Ishikawa (cell line): ENCODE results near the gene MADCAM1.
A peak's percentile ranks its signal among the peaks of the same experiment; 100 is the strongest.

Experiments used
- CEBPB ChIP-seq: IDR thresholded peaks from 2 replicates; pipeline ENCODE4 v1.6.1; 2012
- CREB1 ChIP-seq: IDR thresholded peaks from 2 replicates; pipeline ENCODE4 v1.6.1; 2012; ENCODE audit warnings: low read depth
- EGR1 ChIP-seq: IDR thresholded peaks from 2 replicates; pipeline ENCODE4 v1.6.1; 2012
- EP300 ChIP-seq: IDR thresholded peaks from 2 replicates; pipeline ENCODE4 v1.6.1; 2012; ENCODE audit warnings: borderline replicate concordance
- FOXM1 ChIP-seq: IDR thresholded peaks from 2 replicates; pipeline ENCODE4 v1.6.1; 2012; ENCODE audit warnings: low read depth, borderline replicate concordance
- MAX ChIP-seq: IDR thresholded peaks from 2 replicates; pipeline ENCODE4 v1.6.1; 2012
- NFIC ChIP-seq: IDR thresholded peaks from 2 replicates; pipeline ENCODE4 v1.6.1; 2012
- RAD21 ChIP-seq: IDR thresholded peaks from 2 replicates; pipeline ENCODE4 v1.6.1; 2012; ENCODE audit warnings: low read depth
- TAF1 ChIP-seq: IDR thresholded peaks from 2 replicates; pipeline ENCODE4 v1.6.1; 2012; ENCODE audit warnings: low read depth, mild to moderate bottlenecking
- TCF12 ChIP-seq: IDR thresholded peaks from 2 replicates; pipeline ENCODE4 v1.6.1; 2012; ENCODE audit warnings: low read depth
- TEAD4 ChIP-seq: IDR thresholded peaks from 2 replicates; pipeline ENCODE4 v1.6.1; 2012
- YY1 ChIP-seq: IDR thresholded peaks from 2 replicates; pipeline ENCODE4 v1.6.1; 2012; ENCODE audit warnings: low read depth
- ZBTB7A ChIP-seq: IDR thresholded peaks from 2 replicates; pipeline ENCODE4 v1.6.1; 2012; ENCODE audit warnings: low read depth
- TF ChIP-seq, protein P1 (sequence below): IDR thresholded peaks from 2 replicates; pipeline ENCODE4 v1.6.1; 2012
- TF ChIP-seq, protein P2 (sequence below): IDR thresholded peaks from 2 replicates; pipeline ENCODE4 v1.6.1; 2012; ENCODE audit warnings: low read depth, mild to moderate bottlenecking

The MADCAM1 gene

GRCh38 chr19:535017-535835 lies 38.9 kb downstream of the MADCAM1 start:
- no peak for TF ChIP-seq TEAD4
- TF ChIP-seq TCF12: 0 out of 2 replicates have a peak, but pooled peaks have one; percentile 30
- TF ChIP-seq, protein P1, sequence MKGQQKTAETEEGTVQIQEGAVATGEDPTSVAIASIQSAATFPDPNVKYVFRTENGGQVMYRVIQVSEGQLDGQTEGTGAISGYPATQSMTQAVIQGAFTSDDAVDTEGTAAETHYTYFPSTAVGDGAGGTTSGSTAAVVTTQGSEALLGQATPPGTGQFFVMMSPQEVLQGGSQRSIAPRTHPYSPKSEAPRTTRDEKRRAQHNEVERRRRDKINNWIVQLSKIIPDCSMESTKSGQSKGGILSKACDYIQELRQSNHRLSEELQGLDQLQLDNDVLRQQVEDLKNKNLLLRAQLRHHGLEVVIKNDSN: 0 out of 2 replicates have a peak, but pooled peaks have one; percentile 30
- TF ChIP-seq EGR1: no peak
- TF ChIP-seq FOXM1: no peak
- peak; percentile 66 for TF ChIP-seq MAX
- TF ChIP-seq TAF1: no peak
- TF ChIP-seq NFIC: peak; percentile 39

- TF ChIP-seq EP300: no peak
- TF ChIP-seq TCF12: no peak
- no peak for TF ChIP-seq EGR1
- TF ChIP-seq ZBTB7A: no peak
- TF ChIP-seq RAD21: no peak
- TF ChIP-seq CEBPB: no peak
- TF ChIP-seq MAX: no peak
- TF ChIP-seq YY1: no peak
- TF ChIP-seq TEAD4: no peak
- TF ChIP-seq CREB1: no peak
- no peak for TF ChIP-seq FOXM1
- no peak for TF ChIP-seq TAF1
- TF ChIP-seq, protein P2, sequence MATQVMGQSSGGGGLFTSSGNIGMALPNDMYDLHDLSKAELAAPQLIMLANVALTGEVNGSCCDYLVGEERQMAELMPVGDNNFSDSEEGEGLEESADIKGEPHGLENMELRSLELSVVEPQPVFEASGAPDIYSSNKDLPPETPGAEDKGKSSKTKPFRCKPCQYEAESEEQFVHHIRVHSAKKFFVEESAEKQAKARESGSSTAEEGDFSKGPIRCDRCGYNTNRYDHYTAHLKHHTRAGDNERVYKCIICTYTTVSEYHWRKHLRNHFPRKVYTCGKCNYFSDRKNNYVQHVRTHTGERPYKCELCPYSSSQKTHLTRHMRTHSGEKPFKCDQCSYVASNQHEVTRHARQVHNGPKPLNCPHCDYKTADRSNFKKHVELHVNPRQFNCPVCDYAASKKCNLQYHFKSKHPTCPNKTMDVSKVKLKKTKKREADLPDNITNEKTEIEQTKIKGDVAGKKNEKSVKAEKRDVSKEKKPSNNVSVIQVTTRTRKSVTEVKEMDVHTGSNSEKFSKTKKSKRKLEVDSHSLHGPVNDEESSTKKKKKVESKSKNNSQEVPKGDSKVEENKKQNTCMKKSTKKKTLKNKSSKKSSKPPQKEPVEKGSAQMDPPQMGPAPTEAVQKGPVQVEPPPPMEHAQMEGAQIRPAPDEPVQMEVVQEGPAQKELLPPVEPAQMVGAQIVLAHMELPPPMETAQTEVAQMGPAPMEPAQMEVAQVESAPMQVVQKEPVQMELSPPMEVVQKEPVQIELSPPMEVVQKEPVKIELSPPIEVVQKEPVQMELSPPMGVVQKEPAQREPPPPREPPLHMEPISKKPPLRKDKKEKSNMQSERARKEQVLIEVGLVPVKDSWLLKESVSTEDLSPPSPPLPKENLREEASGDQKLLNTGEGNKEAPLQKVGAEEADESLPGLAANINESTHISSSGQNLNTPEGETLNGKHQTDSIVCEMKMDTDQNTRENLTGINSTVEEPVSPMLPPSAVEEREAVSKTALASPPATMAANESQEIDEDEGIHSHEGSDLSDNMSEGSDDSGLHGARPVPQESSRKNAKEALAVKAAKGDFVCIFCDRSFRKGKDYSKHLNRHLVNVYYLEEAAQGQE: no peak
- TF ChIP-seq, protein P1: no peak
- TF ChIP-seq NFIC: no peak
These were observed 40.0 kb downstream of the MADCAM1 start for GRCh38 chr19:536031-536880.

DNA sequence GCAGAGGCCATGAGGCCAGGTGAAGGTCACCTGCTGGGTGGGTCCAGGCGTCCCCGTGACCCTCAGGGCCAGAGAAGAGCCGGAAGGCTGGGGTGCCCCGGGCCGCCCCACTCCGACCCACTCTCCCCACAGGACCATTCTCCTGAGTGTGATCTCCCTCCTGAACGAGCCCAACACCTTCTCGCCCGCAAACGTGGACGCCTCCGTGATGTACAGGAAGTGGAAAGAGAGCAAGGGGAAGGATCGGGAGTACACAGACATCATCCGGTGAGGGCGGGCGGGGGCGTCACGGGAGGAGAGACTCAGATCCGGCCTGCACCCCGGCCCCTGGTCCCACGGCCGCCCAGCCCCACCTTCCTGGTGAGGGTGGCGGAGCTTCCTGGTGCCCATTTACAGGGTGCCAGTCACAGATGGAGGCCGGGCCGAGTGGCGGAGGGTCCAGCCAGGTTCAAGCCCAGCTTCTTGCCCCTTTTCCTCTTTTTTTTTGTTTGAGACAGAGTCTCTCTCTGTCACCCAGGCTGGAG lies 40.7 kb downstream of the MADCAM1 start:
- TF ChIP-seq EGR1 (no peak), MAX (no peak), NFIC (no peak), YY1 (no peak), TCF12 (no peak), CREB1 (no peak), TAF1 (no peak), FOXM1 (no peak), ZBTB7A (no peak), EP300 (no peak), TEAD4 (no peak), RAD21 (no peak), CEBPB (no peak)
- TF ChIP-seq, protein P2: no peak
- TF ChIP-seq, protein P1: no peak
